Endothelial cell (in vitro differentiated cells): Measurements from ENCODE around the gene SEMA3G. TPM values are rescaled to one million over a fixed set of nuclear protein-coding genes. Genes with fewer than 3 reads are reported as not detected.

Experiments used
- DNase-seq: peaks from one replicate; pipeline ENCODE4 v3.0.0; 2021; ENCODE audit warnings: low spot score
- H3K27ac Mint-ChIP-seq: one replicate; pipeline ENCODE4 v1.8.0; 2021; ENCODE audit warnings: mixed read lengths, inconsistent platforms; ENCODE audit not compliant: unreplicated experiment
- H3K27me3 Mint-ChIP-seq: one replicate; pipeline ENCODE4 v1.8.0; 2021; ENCODE audit warnings: mild to moderate bottlenecking, moderate library complexity, mixed read lengths, inconsistent platforms; ENCODE audit not compliant: unreplicated experiment
- H3K36me3 Mint-ChIP-seq: one replicate; pipeline ENCODE4 v1.8.0; 2021; ENCODE audit warnings: mild to moderate bottlenecking, low read depth, mixed read lengths, inconsistent platforms; ENCODE audit not compliant: unreplicated experiment
- H3K4me1 Mint-ChIP-seq: one replicate; pipeline ENCODE4 v1.8.0; 2021; ENCODE audit warnings: mild to moderate bottlenecking, mixed read lengths, inconsistent platforms; ENCODE audit not compliant: unreplicated experiment
- H3K4me3 Mint-ChIP-seq: one replicate; pipeline ENCODE4 v1.8.0; 2021; ENCODE audit warnings: mild to moderate bottlenecking, mixed read lengths, inconsistent platforms; ENCODE audit not compliant: unreplicated experiment
- H3K9me3 Mint-ChIP-seq: one replicate; pipeline ENCODE4 v1.8.0; 2021; ENCODE audit warnings: mixed read lengths, inconsistent platforms; ENCODE audit not compliant: unreplicated experiment
- CTCF ChIP-seq: fragments of 200-600 bp; sonication (generic); IDR thresholded peaks from one replicate; pipeline ENCODE4 v1.5.0; 2021; ENCODE audit warnings: antibody characterized with exemption; ENCODE audit not compliant: unreplicated experiment
- total RNA-seq: library from RNA; stranded (reverse); fragmentation: NEBNext Ultra II Directional; extraction: Animal tissue kit (Norgen Biotek cat#: 25700); gene quantifications from one replicate; pipeline ENCODE4 v1.2.1, GENCODE V29; 2021; ENCODE audit not compliant: unreplicated experiment

Gene SEMA3G
- total RNA-seq, 1 donor from 2014 or later = 175 TPM

GRCh38 chr3:52402706-52403270 lies 42.1 kb downstream of the SEMA3G start:
- H3K9me3 Mint-ChIP-seq = no peaks in the 10 kb centered on the region
- H3K4me3 Mint-ChIP-seq = peak overlapping the region; percentile 54
- DNase-seq = no peak
- H3K36me3 Mint-ChIP-seq = peaks cover 31% of the 10 kb centered on the region
- H3K4me1 Mint-ChIP-seq = no peaks in the 10 kb centered on the region
- TF ChIP-seq CTCF = no peak
- H3K27ac Mint-ChIP-seq = no peak overlapping the region
- H3K27me3 Mint-ChIP-seq = peaks cover 5% of the 10 kb centered on the region

- TF ChIP-seq CTCF = no peak
- Mint-ChIP-seq H3K9me3 (no peaks in the 10 kb centered on the region), H3K27me3 (peaks cover 6% of the 10 kb centered on the region), H3K4me1 (no peaks in the 10 kb centered on the region), H3K27ac (no peak overlapping the region), H3K4me3 (no peak overlapping the region), H3K36me3 (peaks cover 31% of the 10 kb centered on the region)
- DNase-seq = no peak
Measured at GRCh38 chr3:52402101-52402521, 42.8 kb downstream of the SEMA3G start.

GRCh38 chr3:52401551-52401950 lies 43.4 kb downstream of the SEMA3G start:
- no peak overlapping the region for H3K27ac Mint-ChIP-seq
- H3K4me1 Mint-ChIP-seq = no peaks in the 10 kb centered on the region
- H3K27me3 Mint-ChIP-seq = peaks cover 7% of the 10 kb centered on the region
- H3K4me3 Mint-ChIP-seq = no peak overlapping the region
- DNase-seq = no peak
- H3K36me3 Mint-ChIP-seq = peaks cover 31% of the 10 kb centered on the region
- H3K9me3 Mint-ChIP-seq = no peaks in the 10 kb centered on the region
- TF ChIP-seq CTCF = no peak

- no peak for DNase-seq
- Mint-ChIP-seq H3K4me3 (no peak overlapping the region), H3K27ac (no peak overlapping the region), H3K4me1 (no peaks in the 10 kb centered on the region), H3K27me3 (peaks cover 10% of the 10 kb centered on the region), H3K36me3 (peaks cover 30% of the 10 kb centered on the region), H3K9me3 (no peaks in the 10 kb centered on the region)
- TF ChIP-seq CTCF = no peak
Measured at GRCh38 chr3:52401021-52401420, 43.9 kb downstream of the SEMA3G start.

- H3K27me3 Mint-ChIP-seq = peaks cover 8% of the 10 kb centered on the region
- no peak for DNase-seq
- peaks cover 25% of the 10 kb centered on the region for H3K36me3 Mint-ChIP-seq
- H3K4me1 Mint-ChIP-seq = no peaks in the 10 kb centered on the region
- H3K27ac Mint-ChIP-seq = no peak overlapping the region
- no peak overlapping the region for H3K4me3 Mint-ChIP-seq
- no peaks in the 10 kb centered on the region for H3K9me3 Mint-ChIP-seq
- TF ChIP-seq CTCF = no peak
Measured at GRCh38 chr3:52400275-52400793, 44.6 kb downstream of the SEMA3G start.
